CD4-positive, CD25-positive, alpha-beta regulatory T cell (primary cell): ENCODE data around the gene ZNF669. TPM values are rescaled to one million over a fixed set of nuclear protein-coding genes. Genes with fewer than 3 reads are reported as not detected.

ENCODE experiments used
- ATAC-seq, 2 donors: fragments of 150-1000 bp; cut with Tn5 transposase; one replicate each; pipeline ENCODE4 v1.10.0; 2021; ENCODE audit warnings: low read depth in 2 of 2, moderate number of reproducible peaks in 2 of 2, moderate library complexity in 1 of 2
- DNase-seq, 3 donors: peaks; one replicate each; pipeline versions ENCODE4 v3.0.0 to v3.0.0-alpha.2; 2012 to 2022; ENCODE audit warnings: mixed read lengths in 1 of 3
- H3K27ac ChIP-seq: one replicate; pipeline ENCODE4 v1.7.0; 2013; ENCODE audit warnings: mild to moderate bottlenecking, low read length; ENCODE audit not compliant: insufficient read depth, poor library complexity, severe bottlenecking
- H3K27me3 ChIP-seq: one replicate; pipeline ENCODE4 v1.7.0; 2013; ENCODE audit warnings: low read length; ENCODE audit not compliant: control insufficient read depth, insufficient read depth
- H3K36me3 ChIP-seq: one replicate; pipeline ENCODE4 v1.7.0; 2013; ENCODE audit warnings: mild to moderate bottlenecking, low read length, moderate library complexity; ENCODE audit not compliant: control insufficient read depth, insufficient read depth
- H3K4me1 ChIP-seq: 2 replicates; pipeline ENCODE4 v1.7.0; 2013; ENCODE audit warnings: mild to moderate bottlenecking, low read length; ENCODE audit not compliant: insufficient read depth, control insufficient read depth, poor library complexity, severe bottlenecking
- H3K4me3 ChIP-seq: one replicate; pipeline ENCODE4 v1.7.0; 2013; ENCODE audit warnings: low read depth, mild to moderate bottlenecking, low read length, moderate library complexity
- H3K9me3 ChIP-seq, 2 experiments: 1 replicate in 1 of 2; 2 replicates in 1 of 2; pipeline ENCODE4 v1.7.0; 2013; ENCODE audit warnings: low read length in 2 of 2, mild to moderate bottlenecking in 1 of 2, moderate library complexity in 1 of 2; ENCODE audit not compliant: control insufficient read depth in 2 of 2
- H3K27ac Mint-ChIP-seq, 3 donors: one replicate each; pipeline ENCODE4 v1.8.0; 2020 to 2022; ENCODE audit warnings: mild to moderate bottlenecking in 3 of 3, mixed read lengths in 3 of 3, moderate library complexity in 2 of 3
- H3K27me3 Mint-ChIP-seq: one replicate; pipeline ENCODE4 v1.8.0; 2022; ENCODE audit warnings: mild to moderate bottlenecking, mixed read lengths
- H3K36me3 Mint-ChIP-seq: one replicate; pipeline ENCODE4 v1.8.0; 2020; ENCODE audit warnings: mixed read lengths
- H3K4me1 Mint-ChIP-seq, 4 donors: one replicate each; pipeline ENCODE4 v1.8.0; 2020 to 2022; ENCODE audit warnings: mixed read lengths in 4 of 4, mild to moderate bottlenecking in 1 of 4
- H3K4me3 Mint-ChIP-seq, 4 donors: one replicate each; pipeline ENCODE4 v1.8.0; 2020 to 2022; ENCODE audit warnings: mild to moderate bottlenecking in 4 of 4, mixed read lengths in 4 of 4, moderate library complexity in 3 of 4
- H3K9me3 Mint-ChIP-seq, 7 donors: one replicate each; pipeline ENCODE4 v1.8.0; 2020 to 2022; ENCODE audit warnings: mixed read lengths in 7 of 7, mild to moderate bottlenecking in 3 of 7, moderate library complexity in 2 of 7
- polyA plus RNA-seq, 4 donors: library from polyadenylated mRNA; unstranded; fragments of 300-500 nt; fragmentation: Illumina TruSeq; gene quantifications; one replicate each; pipeline ENCODE4 v1.2.3, GENCODE V29; 2021
- total RNA-seq: library from RNA; stranded (reverse); gene quantifications from one replicate; pipeline ENCODE4 v1.2.3, GENCODE V29; 2022

ZNF669 gene
- total and polyA plus RNA-seq, 5 donors from 2014 or later: 10.1 to 24.9 (median 15.4) TPM

GRCh38 chr1:247060771-247061170 lies 43.4 kb downstream of the ZNF669 start:
- Mint-ChIP-seq H3K4me3 (no peak overlapping the region), H3K4me1 (peaks cover 0 to 2% (median 1%) of the 10 kb centered on the region in 4 donors), H3K9me3 (peaks cover 0 to 71% (median 37%) of the 10 kb centered on the region in 7 donors), H3K27ac (no peak overlapping the region), H3K36me3 (peaks cover 41% of the 10 kb centered on the region), H3K27me3 (no peaks in the 10 kb centered on the region)
- Histone ChIP-seq H3K4me3 (no peak overlapping the region), H3K27ac (no peak overlapping the region), H3K27me3 (no peaks in the 10 kb centered on the region), H3K9me3 (peaks cover 61 to 64% of the 10 kb centered on the region in 2 experiments), H3K4me1 (no peaks in the 10 kb centered on the region), H3K36me3 (no peaks in the 10 kb centered on the region)
- DNase-seq (no peak), ATAC-seq (no peak)

- no peaks in the 10 kb centered on the region for H3K27me3 Mint-ChIP-seq
- Histone ChIP-seq H3K4me3 (no peak overlapping the region), H3K27me3 (no peaks in the 10 kb centered on the region), H3K9me3 (peaks cover 71 to 77% of the 10 kb centered on the region in 2 experiments), H3K36me3 (no peaks in the 10 kb centered on the region), H3K4me1 (no peaks in the 10 kb centered on the region), H3K27ac (no peak overlapping the region)
- H3K9me3 Mint-ChIP-seq: peaks cover 0 to 73% (median 37%) of the 10 kb centered on the region in 7 donors
- H3K27ac Mint-ChIP-seq: no peak overlapping the region
- peaks cover 0 to 6% (median 3%) of the 10 kb centered on the region in 4 donors for H3K4me1 Mint-ChIP-seq
- H3K4me3 Mint-ChIP-seq: no peak overlapping the region
- H3K36me3 Mint-ChIP-seq: peaks cover 30% of the 10 kb centered on the region
- ATAC-seq (no peak), DNase-seq (no peak)
Measured at GRCh38 chr1:247056071-247056470, 48.1 kb downstream of the ZNF669 start.

- H3K36me3 Mint-ChIP-seq: peaks cover 29% of the 10 kb centered on the region
- ATAC-seq: no peak
Measured at GRCh38 chr1:247054992-247055415, 49.2 kb downstream of the ZNF669 start.

More at GRCh38 chr1:247054992-247055415, 49.2 kb downstream of the ZNF669 start:
- Histone ChIP-seq H3K4me3 (no peak overlapping the region), H3K27me3 (no peaks in the 10 kb centered on the region), H3K27ac (no peak overlapping the region), H3K4me1 (no peaks in the 10 kb centered on the region), H3K36me3 (no peaks in the 10 kb centered on the region), H3K9me3 (peaks cover 73 to 75% of the 10 kb centered on the region in 2 experiments)
- no peaks in the 10 kb centered on the region for H3K27me3 Mint-ChIP-seq
- H3K4me1 Mint-ChIP-seq: peaks cover 0 to 6% (median 3%) of the 10 kb centered on the region in 4 donors
- H3K4me3 Mint-ChIP-seq: no peak overlapping the region
- DNase-seq: no peak
- peaks cover 0 to 77% (median 37%) of the 10 kb centered on the region in 7 donors for H3K9me3 Mint-ChIP-seq
- no peak overlapping the region for H3K27ac Mint-ChIP-seq

Other genes with a start within 250 kb of the ZNF669 start
- 77.0 TPM for gene AHCTF1, start 172.4 kb downstream of the ZNF669 start, total RNA-seq
- gene AHCTF1, start 172.4 kb downstream of the ZNF669 start, polyA plus RNA-seq: 10 to 100 TPM; 11.2 to 22.8 (median 13.9) TPM
- not detected for gene ZNF695, start 96.3 kb downstream of the ZNF669 start, total RNA-seq
- gene ZNF695, start 96.3 kb downstream of the ZNF669 start, polyA plus RNA-seq: not detected
- 0.37 TPM for gene ZNF670, start 25.5 kb downstream of the ZNF669 start, total RNA-seq
- 1 to 10 TPM in 1 of 4 donors, under 1 TPM in 3; 0.54 to 1.4 (median 0.80) TPM for gene ZNF670, start 25.5 kb downstream of the ZNF669 start, polyA plus RNA-seq
- gene ZNF124, start 67.7 kb upstream of the ZNF669 start, total RNA-seq: 15.0 TPM
- 1 to 10 TPM; 4.7 to 8.0 (median 6.9) TPM for gene ZNF124, start 67.7 kb upstream of the ZNF669 start, polyA plus RNA-seq
- gene VN1R5, start 151.7 kb upstream of the ZNF669 start, total RNA-seq: not detected
- gene VN1R5, start 151.7 kb upstream of the ZNF669 start, polyA plus RNA-seq: not detected
- gene ZNF496, start 227.5 kb upstream of the ZNF669 start, total RNA-seq: 6.0 TPM
- gene ZNF496, start 227.5 kb upstream of the ZNF669 start, polyA plus RNA-seq: 1 to 10 TPM; 2.0 to 3.8 (median 3.2) TPM